ENCODE results near the gene JUN. TPM values are rescaled to one million over a fixed set of nuclear protein-coding genes. Genes with fewer than 3 reads are reported as not detected.

Gene JUN
- total RNA-seq, 2 experiments from 2014 or later = 51.4 to 53.2 TPM

DNA sequence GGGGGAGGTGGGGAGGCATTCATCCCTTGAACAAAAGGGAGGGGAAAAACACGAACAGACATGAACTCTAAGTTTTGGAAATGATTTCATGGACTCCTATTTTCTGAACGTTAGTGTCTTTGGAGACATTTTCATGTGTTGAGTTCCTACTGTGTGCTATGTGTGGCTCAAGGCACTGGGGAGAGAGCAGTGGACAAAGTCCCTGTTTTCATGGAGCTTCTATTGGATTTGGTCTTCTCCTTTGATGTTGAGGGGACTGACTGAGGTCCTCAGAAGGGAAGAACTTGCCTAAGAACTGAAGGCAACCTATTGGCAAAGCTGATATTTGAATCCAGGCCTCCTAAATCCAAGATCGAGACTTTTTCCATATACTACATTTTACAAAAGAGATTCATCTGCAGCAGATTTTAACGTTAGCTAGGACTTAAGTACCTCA lies 30.4 kb downstream of the JUN start:
- TF ChIP-seq, protein P1, sequence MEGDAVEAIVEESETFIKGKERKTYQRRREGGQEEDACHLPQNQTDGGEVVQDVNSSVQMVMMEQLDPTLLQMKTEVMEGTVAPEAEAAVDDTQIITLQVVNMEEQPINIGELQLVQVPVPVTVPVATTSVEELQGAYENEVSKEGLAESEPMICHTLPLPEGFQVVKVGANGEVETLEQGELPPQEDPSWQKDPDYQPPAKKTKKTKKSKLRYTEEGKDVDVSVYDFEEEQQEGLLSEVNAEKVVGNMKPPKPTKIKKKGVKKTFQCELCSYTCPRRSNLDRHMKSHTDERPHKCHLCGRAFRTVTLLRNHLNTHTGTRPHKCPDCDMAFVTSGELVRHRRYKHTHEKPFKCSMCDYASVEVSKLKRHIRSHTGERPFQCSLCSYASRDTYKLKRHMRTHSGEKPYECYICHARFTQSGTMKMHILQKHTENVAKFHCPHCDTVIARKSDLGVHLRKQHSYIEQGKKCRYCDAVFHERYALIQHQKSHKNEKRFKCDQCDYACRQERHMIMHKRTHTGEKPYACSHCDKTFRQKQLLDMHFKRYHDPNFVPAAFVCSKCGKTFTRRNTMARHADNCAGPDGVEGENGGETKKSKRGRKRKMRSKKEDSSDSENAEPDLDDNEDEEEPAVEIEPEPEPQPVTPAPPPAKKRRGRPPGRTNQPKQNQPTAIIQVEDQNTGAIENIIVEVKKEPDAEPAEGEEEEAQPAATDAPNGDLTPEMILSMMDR (IDR thresholded peaks at IDR 0.05) = no peak
- peaks cover 7% of the 10 kb centered on the region for H3K9me3 Mint-ChIP-seq
- peaks cover 16% of the 10 kb centered on the region for H3K36me3 Mint-ChIP-seq (ENCODE audit: low read depth)
- no peak for DNase-seq
- H3K27ac Mint-ChIP-seq = no peak overlapping the region
- peaks cover 46% of the 10 kb centered on the region for H3K4me1 Mint-ChIP-seq (ENCODE audit: low read depth)
- H3K4me3 Mint-ChIP-seq = no peak overlapping the region
- no peak for ATAC-seq
- ChIA-PET POLR2A (interaction anchor here (0.6 to 2.0 kb wide), 3 partner anchors 9 to 53 kb away, joined by 3 to 4 read pairs (median 3); no protein-coding TSS in a partner anchor), CTCF (interaction anchor here (1.1 to 4.7 kb wide), 2 partner anchors 13 to 946 kb away, joined by 3 to 21 read pairs; no protein-coding TSS in a partner anchor)
- H3K27me3 Mint-ChIP-seq = no peaks in the 10 kb centered on the region
- intact Hi-C loops (cut with micrococcal nuclease) = no loop called here

DNA sequence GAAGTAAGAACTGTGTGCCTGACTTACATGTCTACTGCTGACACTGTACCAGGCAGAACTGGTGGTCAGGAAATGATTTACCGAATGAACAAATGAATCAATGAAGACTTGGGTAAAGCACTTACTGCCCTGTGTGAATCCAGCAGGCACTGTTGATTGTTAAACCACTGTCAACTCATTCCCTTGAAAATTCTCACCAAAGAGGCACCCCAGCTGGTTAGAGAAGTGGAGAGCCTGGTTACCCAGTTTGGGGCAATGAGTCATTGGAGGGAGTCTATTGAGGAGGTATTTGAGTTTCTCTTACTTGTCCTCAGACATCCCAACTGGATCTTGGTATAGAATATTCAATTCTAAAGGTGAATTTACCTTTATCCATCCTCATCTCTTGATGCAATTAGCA lies 34.2 kb downstream of the JUN start:
- TF ChIP-seq, protein P1 (IDR thresholded peaks at IDR 0.05) = no peak
- Mint-ChIP-seq H3K4me3 (no peak overlapping the region), H3K4me1 (ENCODE audit: low read depth) (peaks cover 20% of the 10 kb centered on the region), H3K27me3 (peaks cover 8% of the 10 kb centered on the region), H3K36me3 (ENCODE audit: low read depth) (peaks cover 3% of the 10 kb centered on the region), H3K9me3 (peaks cover under 1% of the 10 kb centered on the region), H3K27ac (no peak overlapping the region)
- CTCF ChIA-PET = interaction anchor here (1.3 kb wide), 1 partner anchor 949 kb away, joined by 3 read pairs; no protein-coding TSS in a partner anchor
- ATAC-seq = no peak
- POLR2A ChIA-PET = no interaction called here
- DNase-seq = no peak
- intact Hi-C loops (cut with micrococcal nuclease) = no loop called here

DNA sequence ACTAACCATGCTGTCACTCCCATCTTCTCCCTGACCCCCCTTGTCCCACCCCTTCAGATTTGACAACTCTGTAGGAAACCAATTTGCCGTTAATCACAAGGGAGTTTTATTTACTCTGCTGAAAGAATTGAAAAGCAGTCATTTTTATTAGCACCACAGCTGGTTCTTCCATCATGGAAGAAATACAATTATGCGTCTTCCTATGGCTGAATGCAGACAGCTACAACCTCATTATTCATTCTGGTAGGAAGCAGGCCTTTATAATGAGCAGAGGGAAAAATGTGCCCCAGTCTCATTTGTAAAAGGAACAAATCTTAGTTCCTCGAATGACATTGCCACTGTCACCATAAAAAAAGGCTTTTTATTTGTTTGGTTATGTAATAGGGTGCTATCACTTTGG lies 35.2 kb downstream of the JUN start:
- ChIA-PET POLR2A (no interaction called here), CTCF (interaction anchor here (1.3 kb wide), 1 partner anchor 950 kb away, joined by 3 read pairs; no protein-coding TSS in a partner anchor)
- intact Hi-C loops (cut with micrococcal nuclease) = no loop called here
- Mint-ChIP-seq H3K36me3 (ENCODE audit: low read depth) (no peaks in the 10 kb centered on the region), H3K9me3 (no peaks in the 10 kb centered on the region), H3K27ac (no peak overlapping the region), H3K27me3 (peaks cover 10% of the 10 kb centered on the region), H3K4me3 (no peak overlapping the region), H3K4me1 (ENCODE audit: low read depth) (peaks cover 11% of the 10 kb centered on the region)
- DNase-seq = no peak
- no peak for ATAC-seq
- TF ChIP-seq, protein P1 (IDR thresholded peaks at IDR 0.05) = no peak

- Mint-ChIP-seq H3K27me3 (peaks cover 10% of the 10 kb centered on the region), H3K36me3 (ENCODE audit: low read depth) (no peaks in the 10 kb centered on the region), H3K9me3 (no peaks in the 10 kb centered on the region), H3K4me1 (ENCODE audit: low read depth) (no peaks in the 10 kb centered on the region), H3K27ac (no peak overlapping the region), H3K4me3 (no peak overlapping the region)
- ChIA-PET CTCF (interaction anchor here (1.6 kb wide), 1 partner anchor 952 kb away, joined by 4 read pairs; no protein-coding TSS in a partner anchor), POLR2A (interaction anchor here (1.2 kb wide), 1 partner anchor 67 kb away, joined by 3 read pairs; no protein-coding TSS in a partner anchor)
- no peak for DNase-seq
- intact Hi-C loops (cut with micrococcal nuclease) = no loop called here
- no peak for ATAC-seq
- TF ChIP-seq, protein P1 (IDR thresholded peaks at IDR 0.05) = no peak
Measured at GRCh38 chr1:58746757-58747156, 37.1 kb downstream of the JUN start.

- Mint-ChIP-seq H3K27me3 (peaks cover 10% of the 10 kb centered on the region), H3K27ac (no peak overlapping the region), H3K4me3 (no peak overlapping the region), H3K4me1 (ENCODE audit: low read depth) (no peaks in the 10 kb centered on the region), H3K36me3 (ENCODE audit: low read depth) (no peaks in the 10 kb centered on the region), H3K9me3 (no peaks in the 10 kb centered on the region)
- ChIA-PET CTCF (interaction anchor here (1.6 kb wide), 1 partner anchor 953 kb away, joined by 4 read pairs; no protein-coding TSS in a partner anchor), POLR2A (no interaction called here)
- TF ChIP-seq, protein P1 (IDR thresholded peaks at IDR 0.05) = no peak
- ATAC-seq = no peak
- DNase-seq = no peak
- intact Hi-C loops (cut with micrococcal nuclease) = no loop called here
Measured at GRCh38 chr1:58746182-58746581, 37.7 kb downstream of the JUN start.

Data from activated CD8-positive, alpha-beta T cell treated with anti-CD3 and anti-CD28 coated beads for 36 hours (primary cell).